Measurements from ENCODE around the gene DYNLRB1.

The DYNLRB1 gene

GRCh38 chr20:34559311-34560140 lies 43.3 kb downstream of the DYNLRB1 start:
- no peak for DNase-seq

- no peak for DNase-seq
Observed at GRCh38 chr20:34560141-34560523, 43.9 kb downstream of the DYNLRB1 start.

GRCh38 chr20:34560614-34561013 lies 44.4 kb downstream of the DYNLRB1 start:
- DNase-seq = no peak

GRCh38 chr20:34561661-34562060 lies 45.4 kb downstream of the DYNLRB1 start:
- DNase-seq = no peak

GRCh38 chr20:34562641-34563040 lies 46.4 kb downstream of the DYNLRB1 start:
- DNase-seq = peak; percentile 23 to 36

GRCh38 chr20:34564833-34565232 lies 48.6 kb downstream of the DYNLRB1 start:
- DNase-seq = no peak

GRCh38 chr20:34566978-34567891 lies 51.0 kb downstream of the DYNLRB1 start:
- DNase-seq = no peak

GRCh38 chr20:34567892-34568865 lies 52.0 kb downstream of the DYNLRB1 start:
- DNase-seq = no peak

- DNase-seq = no peak
Observed at GRCh38 chr20:34569598-34569997, 53.4 kb downstream of the DYNLRB1 start.

GRCh38 chr20:34570859-34571306 lies 54.7 kb downstream of the DYNLRB1 start:
- no peak for DNase-seq

GRCh38 chr20:34571753-34572152 lies 55.5 kb downstream of the DYNLRB1 start:
- DNase-seq = no peak

- no peak for DNase-seq
Observed at GRCh38 chr20:34573541-34574300, 57.5 kb downstream of the DYNLRB1 start.

GRCh38 chr20:34574426-34574825 lies 58.2 kb downstream of the DYNLRB1 start:
- no peak for DNase-seq

GRCh38 chr20:34574861-34575260 lies 58.6 kb downstream of the DYNLRB1 start:
- no peak for DNase-seq

GRCh38 chr20:34575271-34575670 lies 59.0 kb downstream of the DYNLRB1 start:
- no peak for DNase-seq

- DNase-seq = no peak
Observed at GRCh38 chr20:34575756-34576155, 59.5 kb downstream of the DYNLRB1 start.

GRCh38 chr20:34577061-34577460 lies 60.8 kb downstream of the DYNLRB1 start:
- no peak for DNase-seq

GRCh38 chr20:34578025-34578424 lies 61.8 kb downstream of the DYNLRB1 start:
- DNase-seq = no peak

- no peak for DNase-seq
Observed at GRCh38 chr20:34578521-34578920, 62.3 kb downstream of the DYNLRB1 start.

- no peak for DNase-seq
Observed at GRCh38 chr20:34579191-34579978, 63.2 kb downstream of the DYNLRB1 start.
